NCI-H510A (cell line): Measurements from ENCODE around the gene CD226.
A peak's percentile ranks its signal among the peaks of the same experiment; 100 is the strongest.
"Not testable (repeated sequence)": the region's sequence is repeated elsewhere in the genome, so short reads cannot be mapped to it uniquely, and the experiment has no call there.

Experiments used
- DNase-seq: peaks from one replicate; lab custom pipeline; 2025; lab: John Stamatoyannopoulos, UW

Gene CD226

DNA sequence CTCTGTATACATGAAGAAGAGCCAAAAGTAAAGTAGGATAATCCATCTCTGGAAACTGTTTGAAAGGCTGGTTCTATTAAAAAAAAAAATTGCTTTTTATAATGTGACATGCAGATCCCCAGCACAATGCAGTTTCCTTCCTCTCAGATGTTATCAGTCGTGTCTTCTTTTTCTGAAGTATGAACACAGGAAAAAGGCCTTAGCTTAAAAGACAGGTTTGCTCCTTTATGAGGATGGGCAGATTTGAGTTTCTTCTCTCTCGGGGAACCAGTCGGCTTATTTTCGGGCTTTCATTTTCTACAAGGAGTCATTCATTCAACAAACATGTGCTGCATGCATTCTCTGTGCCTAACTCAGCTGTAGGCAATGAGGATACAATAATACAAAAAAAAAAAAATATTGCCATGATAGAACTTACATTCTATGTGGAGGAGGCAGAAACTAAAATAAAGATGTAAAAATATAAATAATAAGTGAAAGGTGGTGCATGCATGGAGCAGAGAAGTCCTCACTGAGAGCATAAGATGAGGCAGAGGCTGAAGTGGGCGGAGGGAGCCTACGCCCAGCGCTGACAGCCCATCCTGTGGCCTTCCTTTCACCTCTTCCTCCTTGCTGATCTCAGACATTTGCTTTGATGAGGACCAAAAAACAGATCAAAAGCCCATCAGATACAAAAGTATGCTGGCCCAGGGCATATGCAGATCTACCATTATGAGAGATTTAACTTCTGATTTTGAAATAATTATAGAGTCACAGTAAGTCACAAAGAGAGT, at the start of gene CD226:
TSS of gene CD226 (minus strand) at position 513 of the 773 bp plus-strand sequence. CDS start at position 46, 467 bp downstream.
- no peak for DNase-seq

GRCh38 chr18:69996951-69997798, 49.5 kb upstream of the CD226 start:
- DNase-seq, result no peak

GRCh38 chr18:69996417-69996816, 48.7 kb upstream of the CD226 start:
- no peak for DNase-seq

GRCh38 chr18:69995774-69996173, 48.1 kb upstream of the CD226 start:
- no peak for DNase-seq

DNA sequence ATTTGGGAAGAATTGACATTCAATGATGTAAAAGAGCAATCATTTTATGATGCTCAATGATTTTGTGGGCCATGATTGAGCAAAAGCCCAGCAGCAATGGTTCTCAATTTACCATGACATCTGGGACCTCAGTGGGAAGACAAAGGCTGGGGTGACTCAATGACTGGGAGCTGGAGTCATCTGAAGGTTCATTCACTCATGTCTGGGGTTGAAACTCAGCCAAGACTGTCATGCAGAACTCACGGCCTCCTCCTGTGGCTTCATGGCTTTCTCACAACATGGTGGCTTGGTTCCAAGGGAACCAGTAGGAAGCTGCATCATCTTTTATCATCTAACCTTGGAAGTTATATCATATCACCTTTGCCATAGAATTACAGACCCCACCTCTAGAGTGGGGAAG, 45.1 kb upstream of the CD226 start:
- DNase-seq, result no peak

DNA sequence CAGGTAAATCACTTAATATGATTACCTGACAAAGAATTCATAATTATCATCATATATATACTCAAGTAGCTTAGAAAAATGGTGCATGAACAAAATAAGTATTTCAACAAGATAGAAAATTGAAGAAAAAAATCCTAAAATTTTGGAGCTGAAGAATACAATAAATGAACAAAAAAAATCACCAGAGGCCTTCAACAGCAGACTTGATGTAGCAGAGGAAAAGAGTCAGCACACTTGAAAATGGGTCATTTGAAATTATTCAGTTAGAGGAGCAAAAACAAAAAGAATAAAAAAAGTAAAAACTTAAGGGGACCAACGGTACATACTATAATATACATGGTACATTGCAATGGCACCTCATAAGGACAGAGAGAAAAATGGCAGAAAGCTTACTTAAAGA, 40.2 kb upstream of the CD226 start:
- no peak for DNase-seq

- no peak for DNase-seq
Observed at GRCh38 chr18:69985239-69985638, 37.6 kb upstream of the CD226 start.

GRCh38 chr18:69982417-69982816, 34.7 kb upstream of the CD226 start:
- DNase-seq, result no peak

DNA sequence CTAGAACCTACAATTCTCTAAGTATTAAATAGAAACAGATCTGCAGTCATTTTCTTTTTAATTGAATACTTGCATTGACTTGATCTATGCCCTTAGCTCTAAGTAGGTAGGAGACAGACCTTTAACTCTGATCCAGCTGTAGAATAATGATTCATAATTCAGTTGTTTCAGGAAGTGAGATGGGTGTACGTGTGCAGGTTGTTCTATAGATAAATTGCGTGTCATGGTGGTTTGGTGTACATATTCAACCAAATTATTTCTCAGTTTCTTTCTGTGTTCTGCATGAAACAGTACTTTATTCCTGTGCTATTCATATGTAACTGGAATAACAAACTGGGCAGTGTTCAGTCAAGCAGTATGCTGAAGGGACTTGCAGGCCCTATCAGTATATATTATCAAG, 34.3 kb upstream of the CD226 start:
- DNase-seq, result no peak

DNA sequence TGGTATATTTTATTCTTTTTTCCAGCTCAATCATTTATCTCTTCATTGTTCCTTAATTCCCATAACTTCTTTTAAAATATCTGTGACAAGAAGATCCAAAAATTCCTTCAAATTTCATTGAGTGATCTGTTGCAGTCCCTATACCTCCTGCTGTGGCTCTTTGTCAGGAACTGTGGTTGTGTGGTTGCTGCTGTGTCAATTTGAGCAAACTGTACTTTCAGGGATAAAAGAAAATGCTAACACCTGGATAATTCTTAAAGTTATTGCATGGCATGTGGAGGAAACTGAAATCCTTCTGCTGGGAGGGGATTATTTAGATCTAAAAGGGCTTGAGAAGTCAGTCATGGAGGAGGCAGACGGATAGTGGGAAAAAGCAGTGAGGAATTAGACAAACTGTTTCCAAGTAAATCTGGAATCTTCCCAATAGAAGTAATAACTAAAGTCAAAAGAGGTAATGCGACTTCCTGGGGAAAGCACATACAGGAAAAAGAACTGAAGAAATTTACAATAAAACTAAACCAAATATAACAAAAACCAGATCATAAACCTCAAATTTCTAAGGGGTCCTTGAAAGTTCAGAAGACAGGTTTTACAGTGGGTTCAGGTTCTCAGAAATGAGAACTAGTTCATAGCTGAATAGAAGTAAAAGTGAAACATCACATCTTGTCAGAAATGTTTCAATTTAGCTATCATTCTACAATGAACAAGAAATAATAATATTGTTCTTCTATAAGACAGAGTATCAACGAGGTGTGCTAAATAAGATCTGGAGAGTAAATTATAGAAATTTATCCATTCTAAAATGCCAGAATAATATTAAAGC, 33.5 kb upstream of the CD226 start:
- no peak for DNase-seq

GRCh38 chr18:69980509-69980908, 32.8 kb upstream of the CD226 start:
- no peak for DNase-seq

DNA sequence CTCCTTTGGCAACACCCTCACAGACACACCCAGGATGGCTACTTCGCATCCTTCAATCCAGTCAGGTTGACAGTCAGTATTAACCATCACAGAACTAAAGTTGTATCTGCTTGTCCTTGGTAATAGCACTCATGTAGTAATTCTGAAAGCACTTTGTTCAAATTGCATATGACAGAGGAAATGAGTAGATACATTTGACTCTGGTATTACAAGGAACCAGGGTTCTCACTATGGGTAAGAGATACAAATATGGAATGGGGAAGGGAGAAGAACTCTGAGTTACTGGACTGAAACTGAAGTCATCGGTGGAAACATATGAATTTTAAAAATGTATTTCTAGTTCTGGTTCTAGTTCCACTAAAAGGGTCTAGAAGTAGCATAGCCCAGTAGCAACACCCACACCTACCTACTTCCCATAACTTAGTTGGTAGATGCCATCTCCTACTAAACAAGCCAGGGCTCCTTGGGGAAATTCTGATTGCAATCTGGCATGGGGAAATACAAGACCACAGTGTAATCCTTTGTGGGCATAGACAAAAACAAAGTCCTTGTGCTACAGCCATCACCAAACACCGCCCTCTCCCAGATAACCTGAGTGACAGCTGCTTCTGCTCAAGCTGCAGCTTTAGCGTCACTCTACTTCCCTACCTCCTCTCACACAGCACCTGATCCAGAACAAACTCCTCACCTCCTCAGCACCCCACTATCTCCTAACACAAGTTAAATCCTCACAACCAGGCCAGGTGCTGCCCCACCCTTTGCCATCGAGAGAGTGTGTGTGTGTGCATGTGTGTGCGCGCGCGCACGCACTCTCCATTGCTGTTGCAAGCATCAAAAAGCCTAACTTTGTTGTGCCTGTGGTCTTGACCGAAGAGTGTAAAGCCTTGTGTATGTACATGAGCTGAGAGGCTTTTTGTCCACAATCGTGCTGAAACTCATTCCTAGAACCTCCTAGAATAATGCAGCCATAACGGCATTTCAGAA, 31.4 kb upstream of the CD226 start:
- no peak for DNase-seq

DNA sequence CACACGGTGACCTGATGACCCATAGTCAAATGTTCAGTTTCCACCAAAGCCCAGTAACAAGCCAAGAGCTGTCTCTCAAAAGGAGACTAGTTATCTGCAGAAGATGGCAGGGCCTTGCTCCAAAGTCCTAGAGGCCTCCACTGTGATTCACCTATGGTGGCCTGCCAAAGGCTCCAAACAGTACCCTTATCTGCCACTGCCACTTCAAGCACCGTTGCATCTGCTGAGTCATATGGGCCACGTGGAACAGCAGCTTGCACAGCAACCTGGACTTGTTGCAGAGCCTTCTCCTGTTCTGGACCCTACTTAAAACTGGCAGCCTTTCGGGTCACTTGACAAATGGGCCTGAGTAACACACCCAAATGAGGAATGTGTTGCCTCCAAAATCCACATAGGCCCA, 27.6 kb upstream of the CD226 start:
- not testable (repeated sequence) for DNase-seq

- no peak for DNase-seq
Observed at GRCh38 chr18:69974365-69974764, 26.7 kb upstream of the CD226 start.

DNA sequence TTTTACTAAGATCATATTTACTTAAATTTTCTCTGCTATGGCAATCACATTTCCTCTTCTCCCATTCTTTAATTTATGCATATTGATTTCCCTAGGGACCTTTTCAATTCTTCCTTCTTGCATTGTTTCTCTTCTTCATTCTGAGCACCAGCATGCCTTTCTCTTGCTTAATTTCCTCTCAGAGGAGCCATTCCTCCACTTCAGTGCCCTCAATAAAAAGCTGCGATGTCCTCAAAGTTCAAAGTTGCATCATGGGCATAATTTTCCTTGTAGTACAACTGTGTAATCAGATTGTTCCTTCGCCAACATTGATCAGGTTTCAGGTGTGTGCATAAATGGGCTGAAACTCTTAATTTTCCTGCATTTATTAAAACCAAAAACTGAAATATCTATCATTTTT, 21.8 kb upstream of the CD226 start:
- no peak for DNase-seq

DNA sequence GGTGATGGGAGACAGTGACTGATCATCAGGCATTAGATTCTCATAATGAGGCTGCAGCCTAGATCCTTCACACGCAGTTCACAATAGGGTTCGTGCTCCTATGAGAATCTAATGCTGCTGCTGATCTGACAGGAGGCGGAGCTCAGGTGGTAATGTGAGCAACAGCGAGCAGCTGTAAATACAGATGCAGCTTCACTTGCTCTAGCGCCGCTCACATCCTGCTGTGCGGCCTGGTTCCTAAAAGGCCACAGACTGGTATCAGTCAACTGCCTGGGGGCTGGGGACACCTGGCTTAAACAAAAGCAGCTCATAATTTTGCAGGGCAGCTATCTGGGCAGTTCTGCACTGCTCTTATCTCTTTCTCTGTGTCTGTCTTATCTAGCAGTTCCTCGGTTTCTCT, 20.4 kb upstream of the CD226 start:
- DNase-seq, result peak; percentile 72

GRCh38 chr18:69963196-69963595, 15.5 kb upstream of the CD226 start:
- no peak for DNase-seq

GRCh38 chr18:69961718-69962117, 14.0 kb upstream of the CD226 start:
- no peak for DNase-seq

DNA sequence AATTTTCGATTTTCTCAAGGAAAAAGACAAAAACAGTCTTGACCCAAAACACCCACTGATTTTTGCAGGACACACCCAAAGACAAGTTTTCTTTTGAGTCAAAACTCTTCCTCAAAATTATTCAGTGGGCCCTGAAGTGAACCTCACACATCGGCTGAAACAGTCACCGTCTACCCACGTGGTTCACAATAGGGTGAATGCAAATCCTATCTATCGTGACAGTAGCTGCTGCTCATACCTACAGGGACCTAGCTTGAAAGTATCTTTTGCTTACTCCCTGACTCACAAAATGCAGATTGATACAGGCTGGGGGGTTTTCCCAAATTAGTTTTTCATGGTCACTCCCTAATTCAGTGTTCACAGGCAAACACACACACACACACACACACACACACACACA, 10.7 kb upstream of the CD226 start:
- no peak for DNase-seq

DNA sequence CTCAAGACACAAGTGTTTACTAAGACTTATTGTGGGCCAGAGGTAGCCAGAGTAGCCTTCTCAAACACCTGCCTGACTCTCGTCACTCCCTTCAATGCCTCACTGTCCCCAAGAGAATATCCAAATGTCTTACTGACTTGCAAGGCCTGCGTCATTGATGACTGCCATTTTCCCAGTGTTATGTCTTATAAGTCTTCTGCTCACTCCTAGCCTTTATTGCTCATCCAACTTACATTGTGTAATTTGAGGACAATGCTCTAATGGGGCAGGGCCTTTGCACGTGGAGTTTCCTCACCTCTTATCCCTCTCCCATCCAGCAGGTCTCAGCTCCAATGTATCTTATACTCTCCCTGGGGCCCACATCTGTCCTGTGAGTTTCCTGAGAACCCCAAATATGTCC, 10.1 kb upstream of the CD226 start:
- no peak for DNase-seq
